ENCODE data around the gene GMCL2. TPM values are rescaled to one million over a fixed set of nuclear protein-coding genes. Genes with fewer than 3 reads are reported as not detected.

Gene GMCL2
- total and polyA plus RNA-seq, 2 experiments from 2014 or later: 0.07 TPM; not detected in 1

GRCh38 chr5:178193251-178193809, 6.2 kb upstream of the GMCL2 start:
- no peak overlapping the region for H3K4me3 ChIP-seq
- Mint-ChIP-seq H3K4me3 (no peak overlapping the region; the same call in 2 of the 3 replicates), H3K27ac (no peak overlapping the region), H3K9me3 (peaks cover 38% of the 10 kb centered on the region), H3K27me3 (ENCODE audit: insufficient read depth, low read depth, poor library complexity) (peaks cover 20% of the 10 kb centered on the region), H3K36me3 (ENCODE audit: low read depth) (peaks cover 24% of the 10 kb centered on the region), H3K4me1 (peaks cover 20% of the 10 kb centered on the region)
- no peak for ATAC-seq
- H3F3A ChIP-seq (replicated peaks; ENCODE audit: low read depth): 0 out of 2 replicates have a peak, but pooled peaks cover 3% of the 10 kb centered on the region
- H3K27me3 ChIP-seq (ENCODE audit: insufficient read depth): no peaks in the 10 kb centered on the region
- no peak overlapping the region for H3K27ac ChIP-seq (ENCODE audit: low read depth)
- DNase-seq (ENCODE audit: low spot score): no peak
- no peaks in the 10 kb centered on the region for H3K9me2 ChIP-seq (ENCODE audit: insufficient read depth)
- H3K4me1 ChIP-seq (ENCODE audit: insufficient read depth): no peaks in the 10 kb centered on the region
- H3K79me2 ChIP-seq (replicated peaks; ENCODE audit: insufficient read depth): no peaks in the 10 kb centered on the region
- H4K20me1 ChIP-seq (replicated peaks; ENCODE audit: insufficient read depth): no peaks in the 10 kb centered on the region
- 0 out of 2 replicates have a peak, but pooled peaks cover 2% of the 10 kb centered on the region for H3K36me3 ChIP-seq (ENCODE audit: insufficient read depth)
- TF ChIP-seq ZNF462 (CRISPR knock-in tag; IDR thresholded peaks at IDR 0.05): no peak
- no peak for TF ChIP-seq ZNF114 (CRISPR knock-in tag; IDR thresholded peaks at IDR 0.05)
- no peak for TF ChIP-seq CREB1 (CRISPR knock-in tag; IDR thresholded peaks at IDR 0.05; ENCODE audit: low read depth)
- no peak overlapping the region for H2AFZ ChIP-seq
- no peak overlapping the region for H3K4me2 ChIP-seq

- no peak overlapping the region for H3K4me3 Mint-ChIP-seq
- no peak overlapping the region for H3K27ac Mint-ChIP-seq
- no peak overlapping the region for H3K4me3 ChIP-seq
- no peaks in the 10 kb centered on the region for H3K27me3 ChIP-seq (ENCODE audit: insufficient read depth)
- peaks cover 17% of the 10 kb centered on the region for H3K27me3 Mint-ChIP-seq (ENCODE audit: insufficient read depth, low read depth, poor library complexity)
- no peaks in the 10 kb centered on the region for H3K9me2 ChIP-seq (ENCODE audit: insufficient read depth)
- no peak for ATAC-seq
- H3K4me2 ChIP-seq: no peak overlapping the region
- peaks cover 20% of the 10 kb centered on the region for H3K4me1 Mint-ChIP-seq
- H2AFZ ChIP-seq: no peak overlapping the region
- peaks cover 38% of the 10 kb centered on the region for H3K9me3 Mint-ChIP-seq
- H4K20me1 ChIP-seq (replicated peaks; ENCODE audit: insufficient read depth): no peaks in the 10 kb centered on the region
- H3F3A ChIP-seq (replicated peaks; ENCODE audit: low read depth): 0 out of 2 replicates have a peak, but pooled peaks cover 3% of the 10 kb centered on the region
- peaks cover 24% of the 10 kb centered on the region for H3K36me3 Mint-ChIP-seq (ENCODE audit: low read depth)
- H3K36me3 ChIP-seq (ENCODE audit: insufficient read depth): 0 out of 2 replicates have a peak, but pooled peaks cover 2% of the 10 kb centered on the region
- no peak overlapping the region for H3K27ac ChIP-seq (ENCODE audit: low read depth)
- no peaks in the 10 kb centered on the region for H3K79me2 ChIP-seq (replicated peaks; ENCODE audit: insufficient read depth)
- no peak for DNase-seq (ENCODE audit: low spot score)
- H3K4me1 ChIP-seq (ENCODE audit: insufficient read depth): no peaks in the 10 kb centered on the region
- TF ChIP-seq ZNF462 (CRISPR knock-in tag; IDR thresholded peaks at IDR 0.05) (no peak), ETS1 (IDR thresholded peaks at IDR 0.05) (no peak)
These were observed 5.6 kb upstream of the GMCL2 start for GRCh38 chr5:178192787-178193186.

Data from GM23338 (cell line).